ENCODE data around the gene OVOL3. TPM values are rescaled to one million over a fixed set of nuclear protein-coding genes. Genes with fewer than 3 reads are reported as not detected.

OVOL3 gene
- total RNA-seq, 1 experiment from 2014 or later: not detected

- no peak for DNase-seq (ENCODE audit: extremely low read depth, low read depth)
These were observed 11.7 kb upstream of the OVOL3 start for GRCh38 chr19:36099166-36099785.

GRCh38 chr19:36100476-36100875, 10.5 kb upstream of the OVOL3 start:
- no peak for DNase-seq (ENCODE audit: extremely low read depth, low read depth)

GRCh38 chr19:36101550-36102327, 9.2 kb upstream of the OVOL3 start:
- DNase-seq (ENCODE audit: extremely low read depth, low read depth): no peak

- no peak for DNase-seq (ENCODE audit: extremely low read depth, low read depth)
These were observed 7.8 kb upstream of the OVOL3 start for GRCh38 chr19:36103040-36103626.

GRCh38 chr19:36103842-36104552, 6.9 kb upstream of the OVOL3 start:
- no peak for DNase-seq (ENCODE audit: extremely low read depth, low read depth)

GRCh38 chr19:36106441-36106840, 4.5 kb upstream of the OVOL3 start:
- no peak for DNase-seq (ENCODE audit: extremely low read depth, low read depth)

GRCh38 chr19:36106991-36107390, 4.0 kb upstream of the OVOL3 start:
- no peak for DNase-seq (ENCODE audit: extremely low read depth, low read depth)

GRCh38 chr19:36108684-36109083, 2.3 kb upstream of the OVOL3 start:
- DNase-seq (ENCODE audit: extremely low read depth, low read depth): no peak

GRCh38 chr19:36111200-36111539, 227 bp downstream of the OVOL3 start:
- no peak for DNase-seq (ENCODE audit: extremely low read depth, low read depth)

GRCh38 chr19:36112678-36113077, 1.7 kb downstream of the OVOL3 start:
- DNase-seq (ENCODE audit: extremely low read depth, low read depth): no peak

GRCh38 chr19:36113425-36113824, 2.5 kb downstream of the OVOL3 start:
- no peak for DNase-seq (ENCODE audit: extremely low read depth, low read depth)

GRCh38 chr19:36113894-36114720, 3.2 kb downstream of the OVOL3 start:
- no peak for DNase-seq (ENCODE audit: extremely low read depth, low read depth)

GRCh38 chr19:36114721-36115452, 3.9 kb downstream of the OVOL3 start, which contains the start of gene POLR2I:
POLR2I (minus strand) TSS chr19:36114875; CDS start chr19:36114856, 19 bp downstream.
- DNase-seq (ENCODE audit: extremely low read depth, low read depth): peak; percentile 100

- no peak for DNase-seq (ENCODE audit: extremely low read depth, low read depth)
These were observed 4.8 kb downstream of the OVOL3 start, which contains the start of gene TBCB for GRCh38 chr19:36115453-36116343. TBCB (plus strand) TSS chr19:36115468; CDS start chr19:36115561, 93 bp downstream.

- no peak for DNase-seq (ENCODE audit: extremely low read depth, low read depth)
These were observed 5.3 kb downstream of the OVOL3 start for GRCh38 chr19:36116344-36116637.

- DNase-seq (ENCODE audit: extremely low read depth, low read depth): no peak
These were observed 9.4 kb downstream of the OVOL3 start for GRCh38 chr19:36120092-36120983.

- no peak for DNase-seq (ENCODE audit: extremely low read depth, low read depth)
These were observed 10.0 kb downstream of the OVOL3 start for GRCh38 chr19:36120984-36121358.
